Cardiac muscle cell (in vitro differentiated cells and primary cell): ENCODE data around the gene CHAF1A. TPM values are rescaled to one million over a fixed set of nuclear protein-coding genes. Genes with fewer than 3 reads are reported as not detected.

ENCODE experiments used
- DNase-seq, 2 donors: peaks; one replicate each; pipeline versions ENCODE4 v3.0.0 to v3.0.0-alpha.2; 2010 to 2017; ENCODE audit warnings: low read depth in 1 of 2, low spot score in 1 of 2
- H3K27ac ChIP-seq: fragments of 200-600 bp; sonication (generic); 2 replicates; pipeline ENCODE4 v1.5.1; 2016
- H3K27me3 ChIP-seq: fragments of 200-600 bp; sonication (generic); 2 replicates; pipeline ENCODE4 v1.6.0; 2016; ENCODE audit warnings: control low read depth
- H3K36me3 ChIP-seq: fragments of 200-600 bp; sonication (generic); 2 replicates; pipeline ENCODE4 v1.5.1; 2016; ENCODE audit warnings: control low read depth
- H3K4me1 ChIP-seq: fragments of 200-600 bp; sonication (generic); 2 replicates; pipeline ENCODE4 v1.8.1; 2017; ENCODE audit warnings: low read depth, mild to moderate bottlenecking, mixed run types
- H3K4me3 ChIP-seq: fragments of 200-600 bp; sonication (generic); 2 replicates; pipeline ENCODE4 v1.5.1; 2016; ENCODE audit warnings: mild to moderate bottlenecking
- H3K9me3 ChIP-seq: fragments of 200-600 bp; sonication (generic); 2 replicates; pipeline ENCODE4 v1.5.1; 2017; ENCODE audit warnings: low read depth, mild to moderate bottlenecking, control low read depth
- CTCF ChIP-seq: IDR thresholded peaks from 2 replicates; pipeline ENCODE4 v1.5.1; 2012; ENCODE audit warnings: low read depth, mild to moderate bottlenecking, low read length
- polyA plus RNA-seq: library from polyadenylated mRNA; unstranded; fragments of >200 nt; fragmentation: Nextera tagmentation; extraction: Ambion mirVana; gene quantifications from 2 replicates; pipeline ENCODE4 v1.2.1, GENCODE V29; 2016
- total RNA-seq: library from RNA; depleted of rRNA; stranded (reverse); fragments of >200 nt; gene quantifications from 2 replicates; pipeline ENCODE4 v1.2.3, GENCODE V29; 2016

Gene CHAF1A
- total and polyA plus RNA-seq, 2 experiments from 2014 or later, result 15.3 to 38.9 TPM

GRCh38 chr19:4390017-4390566 lies 12.3 kb upstream of the CHAF1A start:
- peaks cover 2% of the 10 kb centered on the region for H3K36me3 ChIP-seq
- peaks cover 55% of the 10 kb centered on the region for H3K4me1 ChIP-seq
- peak overlapping the region; percentile 96 for H3K27ac ChIP-seq
- TF ChIP-seq CTCF, result no peak
- no peaks in the 10 kb centered on the region for H3K9me3 ChIP-seq
- H3K27me3 ChIP-seq, result no peaks in the 10 kb centered on the region
- peak overlapping the region; percentile 15 for H3K4me3 ChIP-seq
- peak in 1 of 2 donors; percentile 75 for DNase-seq

GRCh38 chr19:4390567-4391305 lies 11.7 kb upstream of the CHAF1A start:
- TF ChIP-seq CTCF, result no peak
- Histone ChIP-seq H3K4me3 (peak overlapping the region; percentile 15), H3K36me3 (peaks cover 2% of the 10 kb centered on the region), H3K27ac (peak overlapping the region; percentile 96), H3K4me1 (peaks cover 55% of the 10 kb centered on the region), H3K9me3 (no peaks in the 10 kb centered on the region), H3K27me3 (no peaks in the 10 kb centered on the region)
- DNase-seq, result peak; percentile 50 to 88

GRCh38 chr19:4391306-4391693 lies 11.1 kb upstream of the CHAF1A start:
- peak in 1 of 2 donors; percentile 25 for DNase-seq
- Histone ChIP-seq H3K27me3 (no peaks in the 10 kb centered on the region), H3K36me3 (peaks cover 2% of the 10 kb centered on the region), H3K4me1 (peaks cover 55% of the 10 kb centered on the region), H3K9me3 (no peaks in the 10 kb centered on the region), H3K27ac (peak overlapping the region; percentile 96), H3K4me3 (peak overlapping the region; percentile 15)
- no peak for TF ChIP-seq CTCF

- peaks cover 55% of the 10 kb centered on the region for H3K4me1 ChIP-seq
- H3K9me3 ChIP-seq, result no peaks in the 10 kb centered on the region
- DNase-seq, result peak in 1 of 2 donors; percentile 72
- TF ChIP-seq CTCF, result no peak
- no peaks in the 10 kb centered on the region for H3K27me3 ChIP-seq
- H3K27ac ChIP-seq, result peak overlapping the region; percentile 96
- H3K36me3 ChIP-seq, result peaks cover 2% of the 10 kb centered on the region
- H3K4me3 ChIP-seq, result no peak overlapping the region
These were observed 10.5 kb upstream of the CHAF1A start for GRCh38 chr19:4391701-4392483.

- no peaks in the 10 kb centered on the region for H3K36me3 ChIP-seq
- peak overlapping the region; percentile 96 for H3K27ac ChIP-seq
- no peaks in the 10 kb centered on the region for H3K27me3 ChIP-seq
- no peak overlapping the region for H3K4me3 ChIP-seq
- DNase-seq, result peak; percentile 65 to 71
- peaks cover 46% of the 10 kb centered on the region for H3K4me1 ChIP-seq
- no peak for TF ChIP-seq CTCF
- no peaks in the 10 kb centered on the region for H3K9me3 ChIP-seq
These were observed 8.4 kb upstream of the CHAF1A start for GRCh38 chr19:4393947-4394590.
